HepG2 (cell line): ENCODE data around the gene C20orf204. TPM values are rescaled to one million over a fixed set of nuclear protein-coding genes. Genes with fewer than 3 reads are reported as not detected.
A peak's percentile ranks its signal among the peaks of the same experiment; 100 is the strongest.

Experiments
- CHD2 ChIP-seq: IDR thresholded peaks from 2 replicates; pipeline ENCODE4 v1.6.1; 2011; ENCODE audit warnings: low read depth, low read length, improper control_type of control experiment
- ETV5 ChIP-seq: IDR thresholded peaks from 2 replicates; pipeline ENCODE4 v1.6.1; 2018; ENCODE audit warnings: missing biosample characterization, missing genetic modification reagents, inconsistent platforms, borderline replicate concordance
- GATAD1 ChIP-seq: IDR thresholded peaks from 2 replicates; pipeline ENCODE4 v1.6.1; 2016; ENCODE audit warnings: missing genetic modification reagents, missing compliant biosample characterization
- HIVEP1 ChIP-seq: sonication (generic); formaldehyde crosslinking; IDR thresholded peaks from 2 replicates; pipeline ENCODE4 v1.4.0; 2020; ENCODE audit warnings: mild to moderate bottlenecking, missing genetic modification reagents
- MAF1 ChIP-seq: sonication (generic); formaldehyde crosslinking; IDR thresholded peaks from 2 replicates; pipeline ENCODE4 v1.5.0; 2020; ENCODE audit warnings: missing genetic modification reagents, borderline replicate concordance
- MZF1 ChIP-seq: sonication (generic); formaldehyde crosslinking; IDR thresholded peaks from 2 replicates; pipeline ENCODE4 v1.8.1; 2023; ENCODE audit warnings: mild to moderate bottlenecking, missing genetic modification reagents, borderline replicate concordance
- NFIB ChIP-seq: sonication (generic); formaldehyde crosslinking; IDR thresholded peaks from 2 replicates; pipeline ENCODE4 v1.9.0; 2021; ENCODE audit warnings: missing genetic modification reagents, mild to moderate bottlenecking, borderline replicate concordance
- NONO ChIP-seq, 2 experiments: fragments of 450-650 bp in 1 of 2; sonication (generic) in 1 of 2; formaldehyde crosslinking in 1 of 2; IDR thresholded peaks in 1 of 2; conservative IDR thresholded peaks in 1 of 2; 2 replicates each; pipeline versions ENCODE4 v1.6.1 to v1.8.0; 2017 to 2022; ENCODE audit warnings: mild to moderate bottlenecking in 1 of 2, missing genetic modification reagents in 1 of 2, moderate library complexity in 1 of 2
- PAX8 ChIP-seq: sonication (generic); formaldehyde crosslinking; IDR thresholded peaks from 2 replicates; pipeline ENCODE4 v1.8.0; 2022; ENCODE audit warnings: mild to moderate bottlenecking, missing genetic modification reagents, borderline replicate concordance
- SP5 ChIP-seq: IDR thresholded peaks from 2 replicates; pipeline ENCODE4 v1.6.1; 2016; ENCODE audit warnings: low read depth, borderline replicate concordance
- ZNF296 ChIP-seq: sonication (generic); formaldehyde crosslinking; conservative IDR thresholded peaks from 2 replicates; pipeline ENCODE4 v1.5.0; 2020; ENCODE audit warnings: mild to moderate bottlenecking, missing genetic modification reagents
- ZNF430 ChIP-seq: sonication (generic); formaldehyde crosslinking; IDR thresholded peaks from 2 replicates; pipeline ENCODE4 v1.9.0; 2021; ENCODE audit warnings: mild to moderate bottlenecking, missing genetic modification reagents
- ZNF446 ChIP-seq: sonication (generic); formaldehyde crosslinking; IDR thresholded peaks from 2 replicates; pipeline ENCODE4 v1.5.0; 2020; ENCODE audit warnings: mild to moderate bottlenecking, missing genetic modification reagents
- ZNF501 ChIP-seq: sonication (generic); formaldehyde crosslinking; IDR thresholded peaks from 2 replicates; pipeline ENCODE4 v1.5.1; 2020; ENCODE audit warnings: mild to moderate bottlenecking, moderate library complexity, missing genetic modification reagents
- ZNF772 ChIP-seq: sonication (generic); formaldehyde crosslinking; IDR thresholded peaks from 2 replicates; pipeline ENCODE4 v1.5.0; 2020; ENCODE audit warnings: mild to moderate bottlenecking, missing genetic modification reagents
- ZNF792 ChIP-seq: IDR thresholded peaks from 2 replicates; pipeline ENCODE4 v1.6.1; 2016
- ZNF850 ChIP-seq: sonication (generic); formaldehyde crosslinking; conservative IDR thresholded peaks from 2 replicates; pipeline ENCODE4 v1.9.0; 2021; ENCODE audit warnings: mild to moderate bottlenecking, missing genetic modification reagents
- ZSCAN12 ChIP-seq: sonication (generic); formaldehyde crosslinking; IDR thresholded peaks from 2 replicates; pipeline ENCODE4 v1.9.0; 2021; ENCODE audit warnings: mild to moderate bottlenecking, missing genetic modification reagents
- ZSCAN21 ChIP-seq: sonication (generic); formaldehyde crosslinking; IDR thresholded peaks from 2 replicates; pipeline ENCODE4 v1.8.0; 2022; ENCODE audit warnings: mild to moderate bottlenecking, missing genetic modification reagents, moderate library complexity, borderline replicate concordance
- polyA plus RNA-seq, 8 experiments: library from polyadenylated mRNA; depleted of rRNA in 3 of 8; stranded (reverse) in 7 of 8; unstranded in 1 of 8; fragments of >200 nt; fragmentation: Illumina TruSeq in 4 of 8; extraction: Trizol in 4 of 8; gene quantifications; 2 replicates each; pipeline versions ENCODE4 v1.2.1 to v1.2.3, GENCODE V29; 2011 to 2016; ENCODE audit warnings: low read depth in 4 of 8, missing spikeins in 1 of 8, mixed read lengths in 1 of 8; ENCODE audit not compliant: insufficient read depth in 1 of 8
- total RNA-seq, 5 experiments: library from RNA; depleted of rRNA; stranded (reverse); fragments of >200 nt; fragmentation: Illumina TruSeq; extraction: Trizol; gene quantifications; 2 replicates each; pipeline ENCODE4 v1.2.3, GENCODE V29; 2016; ENCODE audit warnings: low read depth in 1 of 5
- TF ChIP-seq, protein P1 (sequence below): sonication (generic); formaldehyde crosslinking; IDR thresholded peaks from 2 replicates; pipeline ENCODE4 v1.4.0; 2020; ENCODE audit warnings: mild to moderate bottlenecking, missing genetic modification reagents
- TF ChIP-seq, protein P2 (sequence below): sonication (generic); formaldehyde crosslinking; IDR thresholded peaks from 2 replicates; pipeline ENCODE4 v1.8.1; 2023; ENCODE audit warnings: mild to moderate bottlenecking, missing genetic modification reagents
- TF ChIP-seq, protein P3 (sequence below): sonication (generic); formaldehyde crosslinking; conservative IDR thresholded peaks from 2 replicates; pipeline ENCODE4 v1.8.0; 2022; ENCODE audit warnings: low read depth, missing genetic modification reagents
- TF ChIP-seq, protein P4 (sequence below): sonication (generic); formaldehyde crosslinking; IDR thresholded peaks from 2 replicates; pipeline ENCODE4 v1.4.0; 2020; ENCODE audit warnings: missing genetic modification reagents

Gene C20orf204
- total and polyA plus RNA-seq, 2 of the 13 experiments (the other 11 are each of a cell fraction or from before 2014, with no cell fraction given): 22.1 to 80.0 TPM

DNA sequence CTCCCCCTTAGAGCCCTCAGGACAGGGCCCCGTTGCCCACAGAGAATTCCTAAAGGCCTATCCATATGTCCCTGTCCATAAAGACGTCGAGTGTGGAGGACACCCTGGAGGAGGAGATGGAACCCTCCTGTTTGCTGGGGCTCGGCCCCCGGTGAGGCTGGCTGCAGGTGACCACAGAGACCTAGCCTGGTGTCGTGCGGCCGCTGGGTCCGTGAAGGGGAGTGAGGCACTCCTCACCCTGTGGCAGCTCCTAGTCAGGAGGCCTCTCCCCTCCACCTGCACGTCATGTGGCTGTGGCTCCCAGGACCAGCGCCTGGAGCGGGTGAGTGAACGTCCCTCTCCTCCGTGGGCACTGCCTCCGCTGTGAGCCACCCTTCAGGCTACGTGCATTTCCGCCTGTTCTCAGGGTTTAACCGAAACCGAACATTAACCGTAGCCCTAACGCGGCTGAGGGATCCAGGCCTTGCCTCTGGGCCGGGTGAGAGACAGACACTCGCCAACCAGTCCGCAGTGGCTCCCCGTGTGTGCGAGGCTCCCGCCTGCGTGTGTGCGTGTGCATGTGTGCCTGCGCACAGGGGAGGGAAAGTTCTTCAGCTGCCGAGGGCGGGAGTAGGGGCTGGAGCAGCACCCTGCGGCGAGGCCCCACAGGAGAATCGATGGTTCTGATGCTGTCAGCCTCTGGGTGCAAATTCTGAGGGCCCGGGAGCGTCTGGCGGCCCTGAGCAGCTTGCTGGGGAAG, 21.1 kb downstream of the C20orf204 start (continued):
- TF ChIP-seq ETV5 (CRISPR knock-in tag): peak; percentile 31
- TF ChIP-seq ZSCAN21 (CRISPR knock-in tag): peak; percentile 39; the same call in 1 of the 2 replicates
- TF ChIP-seq ZNF772 (CRISPR knock-in tag): peak; percentile 42; the same call in 1 of the 2 replicates
- no peak for TF ChIP-seq ZNF850 (CRISPR knock-in tag)
- TF ChIP-seq MZF1 (CRISPR knock-in tag): 0 out of 2 replicates have a peak, but pooled peaks have one; percentile 6
- 0 out of 2 replicates have a peak, but pooled peaks have one; percentile 29 for TF ChIP-seq SP5 (CRISPR knock-in tag)
- no peak for TF ChIP-seq NONO (IDR thresholded peaks at IDR 0.05)
- peak; percentile 60 for TF ChIP-seq NONO (CRISPR knock-in tag; conservative IDR thresholded peaks at IDR 0.05)
- TF ChIP-seq, protein P1, sequence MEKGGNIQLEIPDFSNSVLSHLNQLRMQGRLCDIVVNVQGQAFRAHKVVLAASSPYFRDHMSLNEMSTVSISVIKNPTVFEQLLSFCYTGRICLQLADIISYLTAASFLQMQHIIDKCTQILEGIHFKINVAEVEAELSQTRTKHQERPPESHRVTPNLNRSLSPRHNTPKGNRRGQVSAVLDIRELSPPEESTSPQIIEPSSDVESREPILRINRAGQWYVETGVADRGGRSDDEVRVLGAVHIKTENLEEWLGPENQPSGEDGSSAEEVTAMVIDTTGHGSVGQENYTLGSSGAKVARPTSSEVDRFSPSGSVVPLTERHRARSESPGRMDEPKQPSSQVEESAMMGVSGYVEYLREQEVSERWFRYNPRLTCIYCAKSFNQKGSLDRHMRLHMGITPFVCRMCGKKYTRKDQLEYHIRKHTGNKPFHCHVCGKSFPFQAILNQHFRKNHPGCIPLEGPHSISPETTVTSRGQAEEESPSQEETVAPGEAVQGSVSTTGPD (CRISPR knock-in tag): 0 out of 2 replicates have a peak, but pooled peaks have one; percentile 37
- TF ChIP-seq ZNF430: 0 out of 2 replicates have a peak, but pooled peaks have one; percentile 78
- TF ChIP-seq ZNF446: peak; percentile 78; the same call in 1 of the 2 replicates
- TF ChIP-seq ZNF501 (CRISPR knock-in tag): peak; percentile 68; the same call in 1 of the 2 replicates
- no peak for TF ChIP-seq NFIB (CRISPR knock-in tag)
- 0 out of 2 replicates have a peak, but pooled peaks have one; percentile 7 for TF ChIP-seq ZSCAN12
- TF ChIP-seq ZNF296 (CRISPR knock-in tag): 0 out of 2 replicates have a peak, but pooled peaks have one; percentile 43
- TF ChIP-seq, protein P2, sequence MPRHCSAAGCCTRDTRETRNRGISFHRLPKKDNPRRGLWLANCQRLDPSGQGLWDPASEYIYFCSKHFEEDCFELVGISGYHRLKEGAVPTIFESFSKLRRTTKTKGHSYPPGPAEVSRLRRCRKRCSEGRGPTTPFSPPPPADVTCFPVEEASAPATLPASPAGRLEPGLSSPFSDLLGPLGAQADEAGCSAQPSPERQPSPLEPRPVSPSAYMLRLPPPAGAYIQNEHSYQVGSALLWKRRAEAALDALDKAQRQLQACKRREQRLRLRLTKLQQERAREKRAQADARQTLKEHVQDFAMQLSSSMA (CRISPR knock-in tag): 0 out of 2 replicates have a peak, but pooled peaks have one; percentile 64
- no peak for TF ChIP-seq GATAD1 (CRISPR knock-in tag)
- no peak for TF ChIP-seq CHD2
- TF ChIP-seq, protein P3, sequence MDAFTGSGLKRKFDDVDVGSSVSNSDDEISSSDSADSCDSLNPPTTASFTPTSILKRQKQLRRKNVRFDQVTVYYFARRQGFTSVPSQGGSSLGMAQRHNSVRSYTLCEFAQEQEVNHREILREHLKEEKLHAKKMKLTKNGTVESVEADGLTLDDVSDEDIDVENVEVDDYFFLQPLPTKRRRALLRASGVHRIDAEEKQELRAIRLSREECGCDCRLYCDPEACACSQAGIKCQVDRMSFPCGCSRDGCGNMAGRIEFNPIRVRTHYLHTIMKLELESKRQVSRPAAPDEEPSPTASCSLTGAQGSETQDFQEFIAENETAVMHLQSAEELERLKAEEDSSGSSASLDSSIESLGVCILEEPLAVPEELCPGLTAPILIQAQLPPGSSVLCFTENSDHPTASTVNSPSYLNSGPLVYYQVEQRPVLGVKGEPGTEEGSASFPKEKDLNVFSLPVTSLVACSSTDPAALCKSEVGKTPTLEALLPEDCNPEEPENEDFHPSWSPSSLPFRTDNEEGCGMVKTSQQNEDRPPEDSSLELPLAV (CRISPR knock-in tag): no peak
- no peak for TF ChIP-seq PAX8 (CRISPR knock-in tag)
- TF ChIP-seq, protein P4, sequence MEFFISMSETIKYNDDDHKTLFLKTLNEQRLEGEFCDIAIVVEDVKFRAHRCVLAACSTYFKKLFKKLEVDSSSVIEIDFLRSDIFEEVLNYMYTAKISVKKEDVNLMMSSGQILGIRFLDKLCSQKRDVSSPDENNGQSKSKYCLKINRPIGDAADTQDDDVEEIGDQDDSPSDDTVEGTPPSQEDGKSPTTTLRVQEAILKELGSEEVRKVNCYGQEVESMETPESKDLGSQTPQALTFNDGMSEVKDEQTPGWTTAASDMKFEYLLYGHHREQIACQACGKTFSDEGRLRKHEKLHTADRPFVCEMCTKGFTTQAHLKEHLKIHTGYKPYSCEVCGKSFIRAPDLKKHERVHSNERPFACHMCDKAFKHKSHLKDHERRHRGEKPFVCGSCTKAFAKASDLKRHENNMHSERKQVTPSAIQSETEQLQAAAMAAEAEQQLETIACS (CRISPR knock-in tag): no peak
- TF ChIP-seq MAF1 (CRISPR knock-in tag): 0 out of 2 replicates have a peak, but pooled peaks have one; percentile 4
- TF ChIP-seq ZNF792: peak; percentile 14
- TF ChIP-seq HIVEP1: peak; percentile 42; the same call in 1 of the 2 replicates
